HG02885 (cell line): Measurements from ENCODE around the gene STRN4.
"Not testable (repeated sequence)": the region's sequence is repeated elsewhere in the genome, so short reads cannot be mapped to it uniquely, and the experiment has no call there.

Source experiments
- ATAC-seq: cut with Tn5 transposase; IDR thresholded peaks from one replicate; pipeline ENCODE4 v1.9.1; 2021; ENCODE audit warnings: mild to moderate bottlenecking; ENCODE audit not compliant: unreplicated experiment, poor library complexity

The STRN4 gene

DNA sequence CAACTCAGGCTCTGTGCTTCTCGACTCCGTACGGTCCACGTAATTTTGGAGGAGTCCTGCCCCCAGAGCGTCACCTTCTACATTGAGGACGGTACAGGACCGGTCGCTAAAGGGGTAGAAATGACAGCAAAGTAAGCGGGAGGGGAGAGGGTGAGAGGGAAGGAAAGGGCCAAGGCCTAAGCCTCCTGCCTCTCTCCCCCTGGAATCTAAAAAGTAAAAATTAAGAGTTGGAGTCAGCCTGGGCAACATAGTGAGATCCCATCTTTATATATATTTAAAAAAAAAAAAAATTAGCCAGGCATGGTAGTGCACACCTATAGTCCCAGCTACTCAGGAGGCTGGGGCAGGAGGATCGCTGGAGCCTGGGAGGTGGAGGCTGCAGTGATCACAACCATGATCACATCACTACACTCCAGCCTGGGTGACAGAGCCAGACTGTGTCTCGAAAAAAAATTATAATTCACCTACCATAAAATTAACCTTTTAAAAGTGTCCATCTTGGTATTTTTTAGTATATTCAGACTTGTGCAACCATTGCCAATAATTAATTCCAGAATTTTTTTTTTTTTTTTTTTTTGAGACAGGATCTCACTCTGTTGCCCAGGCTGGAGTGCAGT is 29.5 kb upstream of the STRN4 start:
- ATAC-seq: no peak

DNA sequence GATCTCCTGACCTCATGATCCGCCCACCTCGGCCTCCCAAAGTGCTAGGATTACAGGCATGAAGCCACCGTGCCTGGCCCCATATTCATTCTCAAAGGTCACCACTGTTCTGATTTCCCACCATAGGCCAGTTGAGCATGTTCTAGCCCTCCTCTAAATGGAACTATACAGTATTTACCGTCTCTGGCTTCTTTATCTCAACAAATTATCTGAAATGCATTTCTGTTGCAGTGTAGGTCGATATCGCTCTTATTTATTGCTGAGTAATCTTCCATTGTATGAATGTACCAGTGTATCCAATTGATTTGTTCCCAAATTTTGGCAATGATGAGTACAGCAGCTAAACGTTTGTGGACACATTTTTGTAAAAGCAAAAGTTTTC is 26.8 kb upstream of the STRN4 start:
- ATAC-seq: no peak

DNA sequence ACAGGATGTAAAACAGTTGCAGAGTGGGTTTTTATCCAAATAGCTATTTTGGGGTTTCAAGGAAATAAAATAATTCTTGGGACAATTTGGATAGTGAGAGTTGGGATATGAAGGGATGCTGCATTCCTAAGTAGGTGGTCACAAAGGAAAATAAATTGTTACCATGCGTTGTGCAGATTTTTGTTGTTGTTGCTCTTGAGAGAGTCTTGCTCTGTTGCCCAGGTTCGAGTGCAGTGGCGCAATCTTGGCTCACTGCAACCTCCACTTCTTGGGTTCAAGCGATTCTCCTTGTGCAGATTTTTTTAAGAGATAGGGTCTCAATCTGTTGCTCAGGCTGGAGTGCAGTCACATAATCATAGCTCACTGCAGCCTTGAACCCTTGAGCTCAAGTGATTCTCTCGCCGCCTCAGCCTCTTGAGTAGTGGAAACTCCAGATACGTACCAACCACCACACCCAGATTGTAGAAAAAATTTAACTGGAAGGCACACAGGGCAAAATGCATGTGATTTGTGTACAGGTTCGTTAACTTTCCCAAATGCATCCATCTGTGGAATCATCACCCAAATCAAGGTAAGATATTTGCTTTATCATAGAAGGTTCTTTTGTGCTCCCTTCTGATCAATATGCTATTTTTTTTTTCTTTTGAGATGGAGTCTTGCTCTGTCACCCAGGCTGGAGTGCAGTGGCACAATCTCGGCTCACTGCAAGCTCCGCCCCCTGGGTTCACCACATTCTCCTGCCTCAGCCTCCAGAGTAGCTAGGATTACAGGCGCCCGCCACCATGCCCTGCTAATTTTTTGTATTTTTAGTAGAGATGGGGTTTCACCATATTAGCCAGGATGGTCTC is 26.1 kb upstream of the STRN4 start:
- ATAC-seq: no peak

DNA sequence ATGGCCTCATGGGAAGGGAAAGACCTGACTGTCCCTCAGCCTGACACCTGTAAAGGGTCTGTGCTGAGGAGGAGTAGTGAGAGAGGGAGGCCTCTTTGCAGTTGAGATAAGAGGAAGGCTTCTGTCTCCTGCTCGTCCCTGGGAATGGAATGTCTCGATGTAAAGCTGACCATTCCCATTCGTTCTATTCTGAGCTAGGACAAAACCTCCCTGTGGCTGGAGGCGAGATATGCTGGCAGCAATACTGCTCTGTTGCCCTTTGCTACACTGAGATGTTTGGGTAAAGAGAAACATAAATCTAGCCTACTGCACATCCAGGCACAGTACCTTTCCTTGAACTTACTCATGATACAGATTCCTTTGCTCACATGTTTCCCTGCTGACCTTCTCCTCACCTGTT is 22.5 kb upstream of the STRN4 start:
- ATAC-seq: not testable (repeated sequence)

DNA sequence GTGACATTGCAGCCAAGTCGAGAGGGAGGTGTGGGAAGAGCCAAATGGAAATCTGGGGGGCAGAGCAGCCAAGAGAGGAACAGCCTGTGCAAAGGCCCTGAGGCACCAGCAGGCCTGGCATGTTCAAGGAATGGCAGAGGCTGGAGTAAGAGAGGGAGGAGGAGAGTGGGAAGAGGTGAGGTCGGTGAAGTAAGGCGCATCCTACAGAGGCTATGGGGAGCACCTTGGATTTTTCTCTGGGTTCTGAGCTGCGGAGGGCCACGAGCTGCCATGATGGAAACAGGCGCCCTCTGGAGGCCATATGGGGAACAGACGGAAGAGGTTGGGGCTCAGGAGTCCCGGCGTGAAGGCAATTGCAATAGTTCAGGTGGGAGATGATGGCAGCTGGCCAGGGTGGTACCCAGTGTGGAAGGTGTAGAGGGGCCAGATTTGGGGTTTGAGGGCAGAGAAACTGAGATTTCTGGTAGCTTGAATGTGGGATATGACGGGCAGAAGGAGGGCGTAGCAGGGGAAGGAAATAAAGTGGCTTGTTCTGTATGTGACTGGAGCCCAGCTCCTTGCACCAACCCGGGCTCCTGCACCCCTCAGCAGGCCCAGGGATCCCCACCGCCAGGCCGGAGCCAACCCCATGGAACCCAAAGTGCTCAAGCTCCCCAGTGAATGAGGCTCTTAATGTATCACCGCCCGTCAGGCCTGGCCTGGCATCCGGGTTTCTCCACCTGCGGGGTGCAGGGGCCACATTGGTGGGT is 20.5 kb upstream of the STRN4 start:
- ATAC-seq: no peak

DNA sequence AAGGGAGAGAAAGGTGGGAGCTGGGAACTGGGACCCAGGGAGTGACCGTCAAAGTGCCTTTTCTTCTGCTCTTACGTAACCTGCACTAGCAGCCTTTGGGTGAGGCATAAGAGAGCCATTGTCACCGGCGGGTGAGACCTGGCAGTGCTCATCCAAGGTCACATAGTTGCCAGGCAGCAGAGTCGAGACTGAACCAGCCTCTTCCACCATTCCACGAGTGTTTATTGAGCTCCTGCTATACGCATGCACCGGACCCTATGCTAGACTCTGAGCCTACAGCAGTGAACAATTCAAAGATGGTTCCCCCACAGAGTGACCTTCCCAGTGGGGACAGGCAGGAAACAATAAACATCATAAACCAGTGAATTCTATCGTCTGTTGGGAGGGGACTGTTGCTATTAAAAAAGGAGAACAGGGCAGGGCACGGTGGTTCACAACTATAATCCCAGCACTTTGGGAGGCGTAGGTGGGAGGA is 18.6 kb upstream of the STRN4 start:
- ATAC-seq: no peak

DNA sequence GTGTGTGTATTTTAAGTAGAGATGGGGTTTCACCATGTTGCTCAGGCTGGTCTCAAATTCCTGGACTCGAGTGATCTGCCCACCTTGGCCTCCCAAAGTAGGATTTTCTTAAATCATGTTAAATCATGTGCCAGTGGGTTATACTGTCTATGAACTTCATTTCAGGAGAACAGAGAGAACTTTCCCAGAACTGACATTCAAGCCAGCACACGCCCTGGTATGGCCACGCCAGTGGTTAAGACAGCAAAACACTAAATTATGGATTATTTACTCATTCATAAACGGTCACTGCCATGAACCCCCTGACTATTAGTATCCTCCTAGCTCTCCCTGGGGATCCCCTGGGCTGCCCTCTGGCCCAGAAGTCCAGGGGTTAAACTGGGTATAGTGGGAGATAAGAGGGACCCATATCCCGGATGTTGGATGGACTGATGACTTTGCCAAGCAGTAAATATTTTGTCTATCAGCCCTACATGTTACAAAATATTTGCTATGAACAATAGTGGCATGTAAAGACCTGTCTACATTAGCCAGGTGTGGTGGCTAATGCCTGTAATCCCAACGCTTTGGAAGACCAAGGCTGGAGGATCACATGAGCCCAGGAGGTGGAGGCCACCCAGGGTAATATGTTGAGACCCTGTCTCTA is 16.1 kb upstream of the STRN4 start:
- ATAC-seq: no peak

DNA sequence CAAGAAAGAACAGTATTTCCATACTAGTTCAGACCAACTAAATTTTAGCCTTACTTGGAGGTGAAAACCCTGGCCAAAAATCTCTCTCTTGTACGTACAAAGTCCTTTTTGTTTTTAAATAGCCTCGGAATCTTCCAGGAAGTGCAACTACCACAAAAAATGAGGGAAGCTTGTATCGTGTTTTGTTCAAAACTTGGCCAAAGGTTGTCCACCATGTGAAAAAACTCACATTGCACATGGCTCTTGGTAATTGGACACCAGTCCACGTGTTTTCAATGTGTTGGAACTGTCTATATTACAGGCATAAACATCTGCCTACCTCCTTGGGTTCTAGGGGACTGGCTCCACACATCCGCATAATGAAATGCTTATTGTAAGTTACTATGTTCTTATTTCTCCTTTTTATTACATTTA is 15.2 kb upstream of the STRN4 start:
- no peak for ATAC-seq

DNA sequence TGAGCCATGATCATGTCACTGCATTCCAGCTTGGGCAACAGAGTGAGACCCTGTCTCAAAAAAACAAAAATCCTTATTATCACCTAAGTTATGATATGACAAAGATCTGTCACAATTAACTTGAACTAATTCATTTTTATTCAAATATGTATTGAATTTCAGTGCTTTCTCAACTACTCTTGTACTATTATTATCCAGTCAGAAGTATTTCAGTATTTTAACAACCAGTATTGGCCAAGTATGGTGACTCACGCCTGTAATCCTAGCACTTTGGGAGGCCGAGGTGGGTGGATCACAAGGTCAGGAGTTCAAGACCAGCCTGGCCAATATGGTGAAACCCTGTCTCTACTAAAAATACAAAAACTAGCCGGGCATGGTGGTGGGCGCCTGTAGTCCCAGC is 14.6 kb upstream of the STRN4 start:
- ATAC-seq: not testable (repeated sequence)

DNA sequence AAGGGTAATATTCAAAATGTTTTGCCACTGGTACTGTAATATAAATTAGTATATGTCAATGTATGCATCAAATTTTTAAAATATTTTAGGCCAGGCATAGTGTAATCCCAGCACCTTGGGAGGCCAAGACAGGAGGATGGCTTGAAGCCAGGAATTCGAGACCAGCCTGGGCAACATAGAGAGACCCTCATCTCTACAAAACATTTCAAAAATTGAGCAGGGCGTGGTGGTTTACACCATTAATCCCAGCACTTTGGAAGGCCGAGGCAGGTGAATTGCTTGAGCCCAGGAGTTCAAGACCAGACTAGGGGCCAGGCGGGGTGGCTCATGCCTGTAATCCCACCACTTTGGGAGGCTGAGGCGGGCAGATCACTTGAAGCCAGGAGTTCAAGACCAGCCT is 14.1 kb upstream of the STRN4 start:
- ATAC-seq: no peak

DNA sequence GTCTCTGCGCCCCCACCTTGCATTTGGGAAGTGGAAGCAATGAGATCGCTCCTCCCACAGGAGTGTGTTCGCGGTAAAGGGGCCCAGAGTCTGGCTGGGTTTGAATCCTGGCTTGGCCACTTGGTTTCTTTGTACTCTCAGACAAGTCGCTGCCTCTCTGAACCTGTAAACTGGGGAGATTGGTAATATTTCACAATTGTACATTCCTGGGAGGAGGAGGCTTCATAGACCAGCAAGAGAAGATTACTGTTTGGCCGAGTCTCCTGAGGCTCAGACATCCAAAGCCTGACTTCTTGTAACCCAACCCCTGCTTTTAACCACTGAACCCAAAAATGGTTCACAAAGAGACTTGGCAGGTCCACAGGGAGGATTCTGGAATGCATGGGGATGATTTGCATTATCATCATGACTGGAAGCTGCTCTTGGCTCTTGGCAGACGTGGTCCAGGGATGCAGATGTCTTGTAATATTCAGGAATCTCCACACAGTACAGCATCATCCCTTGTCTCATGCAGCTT is 13.6 kb upstream of the STRN4 start:
- no peak for ATAC-seq

DNA sequence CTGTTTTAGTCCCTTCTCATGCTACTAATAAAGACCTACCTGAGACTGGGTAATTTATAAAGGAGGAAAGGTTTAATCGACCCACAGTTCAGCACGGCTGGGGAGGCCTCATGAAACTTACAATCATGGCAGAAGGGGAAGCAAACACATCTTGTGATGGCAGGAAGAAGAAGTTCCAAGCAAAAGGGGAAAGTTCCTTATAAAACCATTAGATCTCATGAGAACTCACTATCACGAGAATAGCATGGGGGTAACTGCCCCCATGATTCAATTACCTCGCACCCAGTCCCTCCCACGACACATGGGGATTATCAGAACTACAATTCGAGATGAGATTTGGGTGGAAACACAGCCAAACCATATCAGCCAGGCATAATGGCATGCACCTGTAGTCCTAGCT is 13.0 kb upstream of the STRN4 start:
- ATAC-seq: no peak

DNA sequence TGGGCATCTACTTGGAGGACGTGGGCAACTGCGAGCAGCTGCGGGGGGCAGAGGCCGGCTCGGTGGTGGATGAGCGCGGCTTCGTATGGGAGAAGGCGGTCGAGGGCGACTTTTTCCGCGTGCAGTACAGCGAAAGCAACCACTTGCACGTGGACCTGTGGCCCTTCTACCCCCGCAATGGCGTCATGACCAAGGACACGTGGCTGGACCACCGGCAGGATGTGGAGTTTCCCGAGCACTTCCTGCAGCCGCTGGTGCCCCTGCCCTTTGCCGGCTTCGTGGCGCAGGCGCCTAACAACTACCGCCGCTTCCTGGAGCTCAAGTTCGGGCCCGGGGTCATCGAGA is 10.3 kb upstream of the STRN4 start:
- ATAC-seq: no peak

DNA sequence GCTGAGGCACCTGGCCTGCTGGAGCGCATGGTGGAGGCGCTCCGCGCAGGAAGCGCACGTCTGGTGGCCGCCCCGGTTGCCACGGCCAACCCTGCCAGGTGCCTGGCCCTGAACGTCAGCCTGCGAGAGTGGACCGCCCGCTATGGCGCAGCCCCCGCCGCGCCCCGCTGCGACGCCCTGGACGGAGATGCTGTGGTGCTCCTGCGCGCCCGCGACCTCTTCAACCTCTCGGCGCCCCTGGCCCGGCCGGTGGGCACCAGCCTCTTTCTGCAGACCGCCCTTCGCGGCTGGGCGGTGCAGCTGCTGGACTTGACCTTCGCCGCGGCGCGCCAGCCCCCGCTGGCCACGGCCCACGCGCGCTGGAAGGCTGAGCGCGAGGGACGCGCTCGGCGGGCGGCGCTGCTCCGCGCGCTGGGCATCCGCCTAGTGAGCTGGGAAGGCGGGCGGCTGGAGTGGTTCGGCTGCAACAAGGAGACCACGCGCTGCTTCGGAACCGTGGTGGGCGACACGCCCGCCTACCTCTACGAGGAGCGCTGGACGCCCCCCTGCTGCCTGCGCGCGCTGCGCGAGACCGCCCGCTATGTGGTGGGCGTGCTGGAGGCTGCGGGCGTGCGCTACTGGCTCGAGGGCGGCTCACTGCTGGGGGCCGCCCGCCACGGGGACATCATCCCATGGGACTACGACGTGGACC is 9.7 kb upstream of the STRN4 start:
- no peak for ATAC-seq

DNA sequence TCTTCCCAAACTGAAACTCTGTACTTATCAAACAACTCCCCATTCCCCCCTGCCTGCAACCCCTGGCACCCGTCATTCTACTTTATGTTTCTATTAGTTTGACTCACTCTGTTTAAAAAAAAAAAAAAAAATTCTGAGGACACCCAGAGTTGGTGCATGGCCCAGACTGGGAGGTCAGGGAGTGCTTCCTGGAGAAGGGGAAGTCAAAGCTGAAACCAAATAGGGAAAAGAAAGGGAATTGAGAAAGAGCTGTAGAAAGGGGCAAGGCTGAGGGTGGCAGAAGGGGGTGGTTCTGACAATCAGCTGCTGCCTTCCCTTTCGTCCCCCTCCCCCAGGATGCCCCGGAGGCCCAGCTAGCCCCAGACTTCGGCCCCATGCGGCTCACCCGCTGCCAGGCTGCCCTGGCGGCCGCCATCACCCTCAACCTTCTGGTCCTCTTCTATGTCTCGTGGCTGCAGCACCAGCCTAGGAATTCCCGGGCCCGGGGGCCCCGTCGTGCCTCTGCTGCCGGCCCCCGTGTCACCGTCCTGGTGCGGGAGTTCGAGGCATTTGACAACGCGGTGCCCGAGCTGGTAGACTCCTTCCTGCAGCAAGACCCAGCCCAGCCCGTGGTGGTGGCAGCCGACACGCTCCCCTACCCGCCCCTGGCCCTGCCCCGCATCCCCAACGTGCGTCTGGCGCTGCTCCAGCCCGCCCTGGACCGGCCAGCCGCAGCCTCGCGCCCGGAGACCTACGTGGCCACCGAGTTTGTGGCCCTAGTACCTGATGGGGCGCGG is 9.0 kb upstream of the STRN4 start:
- no peak for ATAC-seq

DNA sequence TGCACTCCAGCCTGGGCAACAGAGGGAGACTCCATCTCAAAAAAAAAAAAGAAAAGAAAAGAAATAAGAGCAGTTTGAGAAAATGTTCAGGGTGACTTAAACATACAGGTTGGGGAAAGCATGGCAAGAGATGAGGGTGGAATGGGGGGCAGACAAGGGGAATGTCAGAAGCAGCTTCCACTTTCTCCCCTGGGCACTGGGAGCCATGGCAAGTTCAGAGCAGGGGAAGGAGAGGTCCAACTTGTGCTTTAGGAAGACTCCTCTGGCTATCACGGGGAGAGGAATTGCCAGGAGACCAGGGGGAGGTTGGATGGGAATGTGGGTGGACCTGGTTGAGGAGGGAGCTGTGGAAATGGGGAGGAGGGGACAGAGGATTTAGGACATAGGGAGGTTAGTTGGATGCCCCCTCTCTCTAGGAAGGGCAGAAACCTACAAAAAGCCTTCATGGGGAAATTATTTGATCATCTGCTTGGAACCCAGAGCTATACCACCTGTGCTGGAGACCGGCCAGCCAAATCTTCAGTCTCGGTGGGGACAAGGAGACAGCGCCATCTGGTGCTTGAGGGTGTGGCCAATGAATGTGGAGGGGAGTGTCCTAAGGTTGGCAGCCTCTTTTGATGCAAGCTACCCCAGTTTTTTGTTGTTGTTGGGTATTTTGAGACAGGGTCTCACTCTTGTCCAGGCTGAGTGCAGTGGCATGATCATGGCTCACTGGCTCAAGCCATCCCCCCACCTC is 7.3 kb upstream of the STRN4 start:
- ATAC-seq: no peak

DNA sequence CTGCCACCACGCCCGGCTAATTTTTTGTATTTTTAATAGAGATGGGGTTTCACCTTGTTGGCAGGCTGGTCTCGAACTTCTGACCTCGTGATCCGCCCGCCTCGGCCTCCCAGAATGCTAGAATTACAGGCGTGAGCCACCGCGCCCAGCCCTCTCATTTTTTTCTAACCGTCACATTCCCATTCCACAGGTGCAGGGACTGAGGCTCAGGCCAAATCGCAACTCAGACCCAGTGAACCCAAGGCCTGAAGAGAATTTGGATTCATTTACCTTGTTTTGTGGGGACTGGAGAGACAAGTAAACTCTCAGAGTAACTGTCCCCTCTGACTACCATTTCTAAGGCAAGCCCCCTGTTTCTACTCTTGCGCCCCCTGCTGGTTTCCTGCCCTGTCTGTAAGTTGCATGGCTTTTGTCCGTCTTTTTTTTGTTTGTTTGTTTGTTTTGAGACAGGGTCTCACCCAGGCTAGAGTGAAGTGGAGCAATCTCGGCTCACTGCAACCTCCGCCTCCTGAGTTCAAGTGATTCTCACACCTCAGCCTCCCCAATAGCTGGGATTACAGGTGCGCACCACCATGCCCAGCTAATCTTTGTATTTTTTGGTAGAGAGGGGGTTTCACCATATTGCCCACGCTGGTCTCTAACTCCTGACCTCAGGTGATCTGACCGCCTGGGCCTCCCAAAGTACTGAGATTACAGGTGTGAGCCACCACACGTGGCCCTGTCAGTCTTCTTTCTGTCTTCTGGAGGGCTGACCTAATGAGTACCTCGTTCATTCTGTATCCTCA is 2.3 kb upstream of the STRN4 start:
- no peak for ATAC-seq
